IMR-90 (cell line): ENCODE results near the gene RNH1. TPM values are rescaled to one million over a fixed set of nuclear protein-coding genes. Genes with fewer than 3 reads are reported as not detected.

ENCODE experiments used
- ATAC-seq: fragments of 200-7000 bp; cut with Tn5 transposase; 2 replicates; pipeline ENCODE4 v1.9.1; 2020; ENCODE audit warnings: low read depth, mild to moderate bottlenecking, moderate library complexity
- BruUV-seq: library from RNA; stranded (reverse); fragments of 400-500 nt; replicated peaks from 2 replicates; lab custom pipeline; 2021; lab: Mats Ljungman, UMichigan
- CTCF ChIA-PET: fragments of 300-600 bp; formaldehyde crosslinking; extraction: SDS; loops from one replicate; lab custom pipeline; 2021; ENCODE audit warnings: antibody characterized with exemption; lab: Yijun Ruan, JAX
- POLR2A ChIA-PET: fragments of 300-600 bp; sonication (Branson Sonifier 250); formaldehyde crosslinking; loops from one replicate; lab custom pipeline; 2022; ENCODE audit warnings: antibody characterized with exemption; ENCODE audit not compliant: unreplicated experiment; lab: Charles Lee
- DNase-seq: peaks from one replicate; pipeline ENCODE4 v3.0.0; 2013
- H2AFZ ChIP-seq: replicated peaks from 2 replicates; pipeline ENCODE3; 2013; ENCODE audit warnings: low read length, mild to moderate bottlenecking; ENCODE audit not compliant: poor library complexity
- H2AK5ac ChIP-seq: 2 replicates; pipeline ENCODE4 v1.6.1; 2013; ENCODE audit warnings: low read depth, low read length, inconsistent platforms
- H2AK9ac ChIP-seq: replicated peaks from 2 replicates; pipeline ENCODE3; 2013; ENCODE audit warnings: mild to moderate bottlenecking, low read depth, low read length, moderate library complexity; ENCODE audit not compliant: poor library complexity
- H2BK120ac ChIP-seq: 2 replicates; pipeline ENCODE4 v1.6.1; 2013; ENCODE audit warnings: low read depth, low read length, inconsistent platforms
- H2BK15ac ChIP-seq: 3 replicates; pipeline ENCODE4 v1.6.1; 2013; ENCODE audit warnings: low read depth, low read length, inconsistent platforms
- H2BK20ac ChIP-seq: 2 replicates; pipeline ENCODE4 v1.6.1; 2013; ENCODE audit warnings: low read depth, mild to moderate bottlenecking, inconsistent platforms, low read length, moderate library complexity
- H2BK5ac ChIP-seq: 2 replicates; pipeline ENCODE4 v1.6.1; 2013; ENCODE audit warnings: mild to moderate bottlenecking, low read depth, low read length, inconsistent platforms; ENCODE audit not compliant: poor library complexity, severe bottlenecking
- H3K14ac ChIP-seq: replicated peaks from 2 replicates; pipeline ENCODE4 v1.6.1; 2013; ENCODE audit warnings: low read depth, low read length, inconsistent platforms
- H3K18ac ChIP-seq: 2 replicates; pipeline ENCODE4 v1.6.1; 2013; ENCODE audit warnings: low read depth, low read length, control low read depth
- H3K23ac ChIP-seq: 2 replicates; pipeline ENCODE4 v1.6.1; 2013; ENCODE audit warnings: low read depth, low read length, inconsistent platforms
- H3K27ac ChIP-seq: 2 replicates; pipeline ENCODE4 v1.5.1; 2013; ENCODE audit warnings: mild to moderate bottlenecking, control low read depth, low read length; ENCODE audit not compliant: insufficient read depth
- H3K27me3 ChIP-seq: 2 replicates; pipeline ENCODE4 v1.6.1; 2013; ENCODE audit warnings: low read length; ENCODE audit not compliant: control insufficient read depth, insufficient read depth
- H3K36me3 ChIP-seq: 2 replicates; pipeline ENCODE4 v1.6.1; 2013; ENCODE audit warnings: low read length, mixed read lengths; ENCODE audit not compliant: control insufficient read depth, insufficient read depth
- H3K4ac ChIP-seq: 2 replicates; pipeline ENCODE4 v1.6.1; 2013; ENCODE audit warnings: low read depth, low read length, inconsistent platforms
- H3K4me1 ChIP-seq: 2 replicates; pipeline ENCODE4 v1.6.1; 2013; ENCODE audit warnings: low read length, mixed read lengths; ENCODE audit not compliant: control insufficient read depth, insufficient read depth
- H3K4me2 ChIP-seq: 2 replicates; pipeline ENCODE4 v1.6.1; 2013; ENCODE audit warnings: low read depth, mild to moderate bottlenecking, control low read depth, low read length, moderate library complexity
- H3K4me3 ChIP-seq: 2 replicates; pipeline ENCODE4 v1.5.1; 2013; ENCODE audit warnings: low read depth, mild to moderate bottlenecking, control low read depth, low read length, moderate library complexity; ENCODE audit not compliant: insufficient read depth
- H3K56ac ChIP-seq: 2 replicates; pipeline ENCODE4 v1.6.1; 2013; ENCODE audit warnings: low read length, inconsistent platforms; ENCODE audit not compliant: insufficient read depth; ENCODE audit errors: extremely low read depth
- H3K79me1 ChIP-seq, 2 experiments: 2 replicates each; pipeline ENCODE4 v1.6.1; 2013; ENCODE audit warnings: low read length in 2 of 2, inconsistent platforms in 1 of 2, low read depth in 1 of 2
- H3K9ac ChIP-seq: 2 replicates; pipeline ENCODE4 v1.6.1; 2013; ENCODE audit warnings: low read depth, low read length, control low read depth
- H3K9me1 ChIP-seq: 2 replicates; pipeline ENCODE4 v1.6.1; 2013; ENCODE audit warnings: low read length, inconsistent platforms; ENCODE audit not compliant: insufficient read depth
- H3K9me3 ChIP-seq: 2 replicates; pipeline ENCODE4 v1.6.1; 2013; ENCODE audit warnings: low read length; ENCODE audit not compliant: control insufficient read depth, insufficient read depth
- H4K20me1 ChIP-seq: 2 replicates; pipeline ENCODE4 v1.6.1; 2013; ENCODE audit warnings: low read length, inconsistent platforms; ENCODE audit not compliant: insufficient read depth
- H4K5ac ChIP-seq: 2 replicates; pipeline ENCODE4 v1.6.1; 2013; ENCODE audit warnings: mild to moderate bottlenecking, low read depth, low read length, control low read depth
- H4K8ac ChIP-seq, 2 experiments: 2 replicates each; pipeline ENCODE4 v1.6.1; 2013; ENCODE audit warnings: low read depth in 2 of 2, low read length in 2 of 2, control low read depth in 1 of 2, inconsistent platforms in 1 of 2
- H4K91ac ChIP-seq: 2 replicates; pipeline ENCODE4 v1.6.1; 2013; ENCODE audit warnings: low read depth, low read length, inconsistent platforms; ENCODE audit not compliant: insufficient read depth
- CEBPB ChIP-seq: IDR thresholded peaks from 2 replicates; pipeline ENCODE4 v1.6.1; 2012; ENCODE audit warnings: low read depth, low read length, improper control_type of control experiment
- MAZ ChIP-seq: IDR thresholded peaks from 2 replicates; pipeline ENCODE4 v1.6.1; 2012; ENCODE audit warnings: low read depth, mild to moderate bottlenecking, low read length, improper control_type of control experiment, moderate library complexity, borderline replicate concordance
- POLR2A ChIP-seq: IDR thresholded peaks from 2 replicates; pipeline ENCODE4 v1.6.1; 2012; ENCODE audit warnings: mild to moderate bottlenecking, low read depth, low read length
- RCOR1 ChIP-seq: IDR thresholded peaks from 2 replicates; pipeline ENCODE4 v1.6.1; 2012; ENCODE audit warnings: mild to moderate bottlenecking, low read length, improper control_type of control experiment; ENCODE audit not compliant: insufficient replicate concordance
- RFX5 ChIP-seq: IDR thresholded peaks from 2 replicates; pipeline ENCODE4 v1.8.0; 2012; ENCODE audit warnings: low read depth, mild to moderate bottlenecking, low read length, moderate library complexity
- WGBS, 2 experiments: methylation state at CpG; one replicate each; pipeline versions ENCODE4 v1.1.5 to v1.1.7; 2013; ENCODE audit warnings: missing lambda C conversion rate in 2 of 2; ENCODE audit not compliant: insufficient read length in 1 of 2; ENCODE audit errors: extremely low coverage in 2 of 2; 5-methylcytosine and 5-hydroxymethylcytosine counted together
- dilution Hi-C: fragments of 300-500 bp; cut with HindIII; formaldehyde crosslinking; loops from one replicate; pipeline ENCODE4 v1.14.3; 2018; ENCODE audit warnings: low sequenced_read_pairs; ENCODE audit not compliant: unreplicated experiment
- in situ Hi-C: fragments of 300-500 bp; cut with MboI; formaldehyde crosslinking; loops from 3 replicates; pipeline ENCODE4 v1.14.3; 2019; ENCODE audit warnings: low sequenced_read_pairs, inconsistent platforms, mixed read lengths
- intact Hi-C: fragments of 100-400 bp; cut with micrococcal nuclease; formaldehyde crosslinking; loops from 2 replicates; pipeline ENCODE4 v1.10.0; 2022
- polyA plus RNA-seq, 3 experiments: library from polyadenylated mRNA; depleted of rRNA; stranded (reverse); fragments of >200 nt; gene quantifications; 2 replicates each; pipeline ENCODE4 v1.2.3, GENCODE V29; 2012; ENCODE audit warnings: low replicate concordance in 1 of 3
- total RNA-seq: library from RNA; depleted of rRNA; stranded (reverse); fragments of >200 nt; gene quantifications from 2 replicates; pipeline ENCODE4 v1.2.3, GENCODE V29; 2012
- TF ChIP-seq, protein P1 (sequence below): fragments of 150-350 bp; IDR thresholded peaks from 2 replicates; pipeline ENCODE4 v1.6.1; 2016; ENCODE audit warnings: low read depth, mild to moderate bottlenecking, low read length, moderate library complexity, borderline replicate concordance

RNH1 gene
- total and polyA plus RNA-seq, 2 of the 4 experiments (the other 2 are of a cell fraction): 138 to 247 TPM

DNA sequence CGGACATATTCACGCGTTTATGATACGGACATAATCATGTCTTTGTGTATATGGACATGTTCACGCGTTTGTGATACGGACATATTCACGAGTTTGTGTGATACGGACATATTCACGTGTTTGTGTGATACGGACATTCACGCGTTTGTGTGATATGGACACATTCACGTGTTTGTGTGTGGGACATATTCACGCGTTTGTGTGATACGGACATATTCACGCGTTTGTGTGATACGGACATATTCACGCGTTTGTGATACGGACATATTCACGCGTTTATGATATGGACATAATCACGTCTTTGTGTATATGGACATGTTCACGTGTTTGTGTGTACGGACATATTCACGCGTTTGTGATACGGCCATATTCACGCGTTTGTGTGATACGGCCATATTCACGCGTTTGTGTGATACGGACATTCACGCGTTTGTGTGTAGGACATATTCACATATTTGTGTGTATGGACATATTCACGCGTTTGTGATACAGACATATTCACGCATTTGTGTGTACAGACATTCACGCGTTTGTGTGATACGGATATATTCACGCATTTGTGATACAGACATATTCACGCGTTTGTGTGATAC lies 32.0 kb downstream of the RNH1 start:
- intact Hi-C loops (no loop called here), in situ Hi-C loops (no loop called here), dilution Hi-C loops (no loop called here)
- H3K56ac ChIP-seq: no peak overlapping the region
- ChIA-PET CTCF (no interaction called here), POLR2A (no interaction called here)
- no peak overlapping the region for H3K4ac ChIP-seq
- H2BK5ac ChIP-seq: no peak overlapping the region
- no peak overlapping the region for H2BK120ac ChIP-seq
- H3K9me3 ChIP-seq: no peaks in the 10 kb centered on the region
- H2AK5ac ChIP-seq: no peak overlapping the region
- H4K5ac ChIP-seq: no peak overlapping the region
- BruUV-seq: no TSS peak
- no peak overlapping the region for H4K91ac ChIP-seq
- no peak overlapping the region for H2BK15ac ChIP-seq
- no peak overlapping the region for H3K14ac ChIP-seq
- no peak overlapping the region for H3K4me2 ChIP-seq
- peaks cover 18 to 55% of the 10 kb centered on the region in 2 experiments for H3K79me1 ChIP-seq
- H3K27ac ChIP-seq: no peak overlapping the region
- no peak for DNase-seq
- H2AK9ac ChIP-seq: no peak overlapping the region
- H3K27me3 ChIP-seq: no peaks in the 10 kb centered on the region
- H2AFZ ChIP-seq: no peak overlapping the region
- TF ChIP-seq POLR2A (no peak), MAZ (no peak), RFX5 (no peak), CEBPB (no peak), RCOR1 (no peak)
- TF ChIP-seq, protein P1, sequence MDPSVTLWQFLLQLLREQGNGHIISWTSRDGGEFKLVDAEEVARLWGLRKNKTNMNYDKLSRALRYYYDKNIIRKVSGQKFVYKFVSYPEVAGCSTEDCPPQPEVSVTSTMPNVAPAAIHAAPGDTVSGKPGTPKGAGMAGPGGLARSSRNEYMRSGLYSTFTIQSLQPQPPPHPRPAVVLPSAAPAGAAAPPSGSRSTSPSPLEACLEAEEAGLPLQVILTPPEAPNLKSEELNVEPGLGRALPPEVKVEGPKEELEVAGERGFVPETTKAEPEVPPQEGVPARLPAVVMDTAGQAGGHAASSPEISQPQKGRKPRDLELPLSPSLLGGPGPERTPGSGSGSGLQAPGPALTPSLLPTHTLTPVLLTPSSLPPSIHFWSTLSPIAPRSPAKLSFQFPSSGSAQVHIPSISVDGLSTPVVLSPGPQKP: no peak
- peaks cover 3% of the 10 kb centered on the region for H3K4me1 ChIP-seq
- no peak overlapping the region for H3K18ac ChIP-seq
- H4K8ac ChIP-seq: no peak overlapping the region
- no peak for ATAC-seq
- H3K23ac ChIP-seq: no peak overlapping the region
- H3K36me3 ChIP-seq: peaks cover 5% of the 10 kb centered on the region
- H2BK20ac ChIP-seq: no peak overlapping the region
- 98% methylated on average over 38 of the region's 48 CpGs; no CpG with 5 or more reads in 1 of the 2 experiments for WGBS, 2 experiments
- peaks cover 8% of the 10 kb centered on the region for H4K20me1 ChIP-seq
- no peak overlapping the region for H3K4me3 ChIP-seq
- peaks cover 9% of the 10 kb centered on the region for H3K9me1 ChIP-seq
- no peak overlapping the region for H3K9ac ChIP-seq
